DMS53 treated with DMSO at 0.1 percent for 48 hours (cell line): ENCODE measurements around the gene NEAT1.
A peak's percentile ranks its signal among the peaks of the same experiment; 100 is the strongest.
"Not testable (repeated sequence)": the region's sequence is repeated elsewhere in the genome, so short reads cannot be mapped to it uniquely, and the experiment has no call there.

ENCODE experiments used
- DNase-seq: peaks from one replicate; lab custom pipeline; 2025; ENCODE audit not compliant: unreplicated experiment; lab: John Stamatoyannopoulos, UW

NEAT1 gene

GRCh38 chr11:65448418-65449105 is 26.0 kb downstream of the NEAT1 start:
- DNase-seq: no peak

GRCh38 chr11:65451301-65451700 is 28.7 kb downstream of the NEAT1 start:
- DNase-seq: not testable (repeated sequence)

- DNase-seq: not testable (repeated sequence)
Measured at GRCh38 chr11:65452259-65452658, 29.7 kb downstream of the NEAT1 start.

GRCh38 chr11:65452806-65453490 is 30.4 kb downstream of the NEAT1 start:
- no peak for DNase-seq

- no peak for DNase-seq
Measured at GRCh38 chr11:65454311-65454695, 31.7 kb downstream of the NEAT1 start.

GRCh38 chr11:65454696-65455456 is 32.3 kb downstream of the NEAT1 start:
- DNase-seq: peak; percentile 71

GRCh38 chr11:65456418-65456817 is 33.8 kb downstream of the NEAT1 start:
- DNase-seq: no peak

GRCh38 chr11:65459552-65459951 is 37.0 kb downstream of the NEAT1 start:
- no peak for DNase-seq

GRCh38 chr11:65465471-65465870 is 42.9 kb downstream of the NEAT1 start:
- DNase-seq: not testable (repeated sequence)

- not testable (repeated sequence) for DNase-seq
Measured at GRCh38 chr11:65467306-65467705, 44.7 kb downstream of the NEAT1 start.

GRCh38 chr11:65468874-65469333 is 46.3 kb downstream of the NEAT1 start:
- peak; percentile 93 for DNase-seq

- no peak for DNase-seq
Measured at GRCh38 chr11:65470433-65471049, 47.9 kb downstream of the NEAT1 start.

GRCh38 chr11:65471447-65471891 is 48.9 kb downstream of the NEAT1 start:
- DNase-seq: no peak

- not testable (repeated sequence) for DNase-seq
Measured at GRCh38 chr11:65472588-65473277, 50.1 kb downstream of the NEAT1 start.

GRCh38 chr11:65473278-65473860 is 50.8 kb downstream of the NEAT1 start:
- no peak for DNase-seq

- DNase-seq: no peak
Measured at GRCh38 chr11:65474864-65475263, 52.3 kb downstream of the NEAT1 start.

- no peak for DNase-seq
Measured at GRCh38 chr11:65476632-65477148, 54.1 kb downstream of the NEAT1 start.

- DNase-seq: peak; percentile 90
Measured at GRCh38 chr11:65477149-65477965, 54.8 kb downstream of the NEAT1 start.
